ENCODE data around the gene IQGAP2.
"Not testable (repeated sequence)": the region's sequence is repeated elsewhere in the genome, so short reads cannot be mapped to it uniquely, and the experiment has no call there.

The IQGAP2 gene

GRCh38 chr5:76580981-76581380 lies 177.9 kb downstream of the IQGAP2 start:
- in situ Hi-C loops (cut with MboI; ENCODE audit: low pct_unique_long_range_greater_than_20kb, low sequenced_read_pairs): no loop called here

GRCh38 chr5:76582230-76583162 lies 179.4 kb downstream of the IQGAP2 start:
- in situ Hi-C loops (cut with MboI; ENCODE audit: low pct_unique_long_range_greater_than_20kb, low sequenced_read_pairs): no loop called here
- DNase-seq: peak; percentile 35

More at GRCh38 chr5:76580981-76581380, 177.9 kb downstream of the IQGAP2 start:
- no peak for DNase-seq

GRCh38 chr5:76583163-76584047 lies 180.3 kb downstream of the IQGAP2 start:
- in situ Hi-C loops (cut with MboI; ENCODE audit: low pct_unique_long_range_greater_than_20kb, low sequenced_read_pairs): no loop called here
- DNase-seq: peak; percentile 33

- in situ Hi-C loops (cut with MboI; ENCODE audit: low pct_unique_long_range_greater_than_20kb, low sequenced_read_pairs): no loop called here
- DNase-seq: no peak
These were observed 182.7 kb downstream of the IQGAP2 start for GRCh38 chr5:76585783-76586217.

- no peak for DNase-seq
- in situ Hi-C loops (cut with MboI; ENCODE audit: low pct_unique_long_range_greater_than_20kb, low sequenced_read_pairs): no loop called here
These were observed 183.4 kb downstream of the IQGAP2 start for GRCh38 chr5:76586531-76586930.

- in situ Hi-C loops (cut with MboI; ENCODE audit: low pct_unique_long_range_greater_than_20kb, low sequenced_read_pairs): no loop called here
- no peak for DNase-seq
These were observed 186.9 kb downstream of the IQGAP2 start for GRCh38 chr5:76590027-76590426.

- no peak for DNase-seq
- in situ Hi-C loops (cut with MboI; ENCODE audit: low pct_unique_long_range_greater_than_20kb, low sequenced_read_pairs): no loop called here
These were observed 188.3 kb downstream of the IQGAP2 start for GRCh38 chr5:76591366-76591765.

GRCh38 chr5:76592692-76593091 lies 189.6 kb downstream of the IQGAP2 start:
- in situ Hi-C loops (cut with MboI; ENCODE audit: low pct_unique_long_range_greater_than_20kb, low sequenced_read_pairs): no loop called here
- DNase-seq: no peak

GRCh38 chr5:76594107-76594506 lies 191.0 kb downstream of the IQGAP2 start:
- no peak for DNase-seq
- in situ Hi-C loops (cut with MboI; ENCODE audit: low pct_unique_long_range_greater_than_20kb, low sequenced_read_pairs): no loop called here

- in situ Hi-C loops (cut with MboI; ENCODE audit: low pct_unique_long_range_greater_than_20kb, low sequenced_read_pairs): no loop called here
These were observed 192.8 kb downstream of the IQGAP2 start for GRCh38 chr5:76595755-76596481.

GRCh38 chr5:76598531-76598930 lies 195.4 kb downstream of the IQGAP2 start:
- in situ Hi-C loops (cut with MboI; ENCODE audit: low pct_unique_long_range_greater_than_20kb, low sequenced_read_pairs): no loop called here
- no peak for DNase-seq

More at GRCh38 chr5:76595755-76596481, 192.8 kb downstream of the IQGAP2 start:
- DNase-seq: no peak

GRCh38 chr5:76600716-76601115 lies 197.6 kb downstream of the IQGAP2 start:
- in situ Hi-C loops (cut with MboI; ENCODE audit: low pct_unique_long_range_greater_than_20kb, low sequenced_read_pairs): no loop called here
- no peak for DNase-seq

GRCh38 chr5:76601470-76601869 lies 198.4 kb downstream of the IQGAP2 start:
- in situ Hi-C loops (cut with MboI; ENCODE audit: low pct_unique_long_range_greater_than_20kb, low sequenced_read_pairs): no loop called here
- DNase-seq: peak; percentile 76

- in situ Hi-C loops (cut with MboI; ENCODE audit: low pct_unique_long_range_greater_than_20kb, low sequenced_read_pairs): no loop called here
These were observed 199.1 kb downstream of the IQGAP2 start for GRCh38 chr5:76602094-76602726.

GRCh38 chr5:76603991-76604390 lies 200.9 kb downstream of the IQGAP2 start:
- DNase-seq; in situ Hi-C loops (cut with MboI; ENCODE audit: low pct_unique_long_range_greater_than_20kb, low sequenced_read_pairs): not testable (repeated sequence)

More at GRCh38 chr5:76602094-76602726, 199.1 kb downstream of the IQGAP2 start:
- DNase-seq: no peak

- DNase-seq: no peak
- in situ Hi-C loops (cut with MboI; ENCODE audit: low pct_unique_long_range_greater_than_20kb, low sequenced_read_pairs): no loop called here
These were observed 201.8 kb downstream of the IQGAP2 start for GRCh38 chr5:76604838-76605237.

GRCh38 chr5:76606701-76607100 lies 203.6 kb downstream of the IQGAP2 start:
- in situ Hi-C loops (cut with MboI; ENCODE audit: low pct_unique_long_range_greater_than_20kb, low sequenced_read_pairs): no loop called here
- no peak for DNase-seq

- no peak for DNase-seq
- in situ Hi-C loops (cut with MboI; ENCODE audit: low pct_unique_long_range_greater_than_20kb, low sequenced_read_pairs): no loop called here
These were observed 204.3 kb downstream of the IQGAP2 start for GRCh38 chr5:76607353-76607871.

Measured in KBM-7 (cell line).